SHP77 treated with DMSO at 0.1 percent for 48 hours (cell line): ENCODE data around the gene NR2E1.

ENCODE experiments used
- DNase-seq: peaks from one replicate; lab custom pipeline; 2025; lab: John Stamatoyannopoulos, UW

The NR2E1 gene

GRCh38 chr6:108165714-108166663 is at the start of gene NR2E1:
TSS of gene NR2E1 (plus strand) at chr6:108166022. CDS start at chr6:108166766, 744 bp downstream.
- DNase-seq, result no peak

- DNase-seq, result no peak
Measured at GRCh38 chr6:108116546-108117426, 49.0 kb upstream of the NR2E1 start.

DNA sequence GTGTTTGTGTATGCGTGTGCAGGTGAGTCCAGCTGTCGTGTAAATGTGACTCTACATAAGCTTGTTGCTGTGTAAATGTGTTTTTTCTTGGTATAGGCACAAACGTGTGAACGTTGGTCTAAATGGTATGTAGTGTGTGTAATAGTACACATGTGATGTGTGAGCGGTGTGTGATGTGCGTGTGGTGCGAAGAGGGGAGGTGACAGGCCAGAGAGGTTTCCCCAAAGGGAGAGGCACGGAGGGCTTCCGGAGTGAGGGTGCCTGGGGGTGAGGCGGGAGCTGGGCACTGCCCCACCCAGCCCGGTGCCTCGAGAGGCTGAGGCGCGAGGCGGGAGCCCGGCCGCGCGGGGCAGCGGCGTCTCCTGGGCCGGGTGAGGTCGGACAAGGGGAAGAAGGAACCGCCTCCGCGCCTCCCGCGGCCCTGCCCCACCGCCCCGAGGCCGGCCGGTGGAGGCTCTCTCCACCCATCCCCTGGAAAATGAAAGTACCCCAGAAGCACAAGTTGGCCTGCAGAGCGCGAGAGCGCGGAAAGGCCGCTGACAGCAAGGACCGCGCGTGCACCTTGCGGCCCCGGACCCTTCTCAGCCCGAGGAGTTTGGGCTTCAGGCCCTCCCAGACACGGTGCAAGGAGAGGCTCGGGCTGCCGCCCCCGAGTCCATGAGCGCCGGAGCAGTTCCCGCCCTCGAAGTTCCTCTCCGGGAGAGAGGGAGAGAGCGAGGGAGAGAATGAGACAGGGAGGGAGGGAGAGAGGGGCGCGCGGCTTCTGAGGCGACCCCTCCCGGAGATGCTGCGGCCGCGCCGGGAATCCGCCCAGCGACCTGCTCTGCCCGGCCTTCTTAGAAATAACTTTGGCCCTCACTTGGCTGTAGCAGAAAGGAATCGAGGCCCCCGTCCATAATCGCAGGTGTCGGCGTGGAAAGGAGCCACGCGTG is 48.1 kb upstream of the NR2E1 start:
- DNase-seq, result no peak

GRCh38 chr6:108118359-108118724 is 47.5 kb upstream of the NR2E1 start:
- no peak for DNase-seq

GRCh38 chr6:108118810-108119768 is 46.7 kb upstream of the NR2E1 start:
- no peak for DNase-seq

DNA sequence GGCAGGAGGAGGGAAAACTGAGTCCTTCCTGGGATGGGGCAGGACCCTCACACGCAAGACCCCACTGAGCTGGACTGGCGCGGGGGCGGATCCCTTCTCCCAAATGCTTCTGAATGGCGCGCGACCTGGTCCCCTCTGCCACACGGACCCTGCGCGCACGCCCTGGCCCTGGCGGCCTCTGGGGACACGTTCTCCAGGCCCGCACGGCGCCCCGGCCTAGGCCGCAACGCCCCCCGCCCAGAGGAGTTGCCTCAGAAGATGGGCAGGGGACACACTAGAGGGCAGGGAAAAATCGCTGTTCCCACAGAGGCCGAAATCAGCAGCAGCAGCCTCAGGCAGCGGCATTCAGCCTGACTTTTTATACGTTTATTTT is 46.1 kb upstream of the NR2E1 start:
- no peak for DNase-seq

DNA sequence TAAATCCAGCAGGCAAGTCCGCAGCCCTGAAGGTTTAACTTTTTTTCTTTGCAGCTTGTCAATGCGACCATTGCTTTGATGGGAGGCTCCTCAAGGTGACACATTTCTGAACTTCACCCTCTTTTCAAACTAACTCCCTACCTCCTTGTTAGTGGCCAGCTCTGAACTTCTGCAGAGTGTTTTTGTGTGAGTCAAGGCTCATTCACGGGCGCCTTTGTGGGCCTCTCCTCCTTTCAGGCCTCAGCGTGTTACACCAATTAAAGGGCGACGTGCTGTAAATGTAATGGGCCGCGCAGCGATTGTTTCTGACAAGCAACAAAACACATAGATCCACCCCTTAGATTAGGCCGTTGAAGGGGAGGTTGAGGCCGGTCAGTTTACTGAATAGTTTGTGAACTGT is 45.5 kb upstream of the NR2E1 start:
- DNase-seq, result no peak

- no peak for DNase-seq
Measured at GRCh38 chr6:108121612-108122011, 44.2 kb upstream of the NR2E1 start.

GRCh38 chr6:108123481-108123929 is 42.3 kb upstream of the NR2E1 start:
- DNase-seq, result no peak

DNA sequence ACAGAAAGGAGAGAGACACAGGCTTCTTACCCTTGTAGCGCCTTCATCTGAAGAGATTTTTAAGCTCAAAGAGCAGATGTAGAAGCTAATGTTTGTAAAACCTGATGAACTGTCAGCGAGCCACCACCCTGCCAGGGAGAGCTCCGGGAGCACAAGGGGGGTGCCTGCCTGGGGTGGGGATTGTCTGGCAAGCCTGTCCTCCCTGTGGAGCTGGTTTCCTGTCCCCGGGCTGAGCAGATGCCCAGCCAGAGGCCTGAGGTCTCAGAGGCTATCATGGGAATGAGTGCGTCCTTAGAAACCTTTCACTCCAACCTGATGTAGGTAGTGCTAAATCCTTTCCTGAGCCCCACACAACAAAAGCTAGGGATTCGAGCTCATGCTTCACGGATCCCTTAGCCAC is 41.9 kb upstream of the NR2E1 start:
- DNase-seq, result no peak

DNA sequence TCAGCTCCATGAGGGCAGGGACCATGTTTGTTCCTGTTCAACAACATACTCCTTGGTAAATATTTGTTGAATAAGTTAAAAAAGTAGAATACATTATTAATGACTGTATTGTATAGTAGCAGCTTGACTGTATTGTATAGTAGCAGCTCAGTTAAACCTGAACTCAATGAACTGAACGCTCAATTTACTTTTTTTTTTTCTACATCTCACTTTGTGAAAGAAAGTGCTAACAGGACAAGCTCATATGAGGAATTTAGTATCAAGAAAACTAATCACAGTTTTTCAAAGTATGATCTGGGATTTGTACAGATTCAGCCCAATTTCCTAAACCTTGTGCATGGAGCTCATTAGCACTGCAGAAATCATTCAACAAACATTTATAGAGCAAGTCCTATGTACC is 38.8 kb upstream of the NR2E1 start:
- DNase-seq, result no peak

GRCh38 chr6:108127826-108128225 is 38.0 kb upstream of the NR2E1 start:
- DNase-seq, result peak; percentile 11

DNA sequence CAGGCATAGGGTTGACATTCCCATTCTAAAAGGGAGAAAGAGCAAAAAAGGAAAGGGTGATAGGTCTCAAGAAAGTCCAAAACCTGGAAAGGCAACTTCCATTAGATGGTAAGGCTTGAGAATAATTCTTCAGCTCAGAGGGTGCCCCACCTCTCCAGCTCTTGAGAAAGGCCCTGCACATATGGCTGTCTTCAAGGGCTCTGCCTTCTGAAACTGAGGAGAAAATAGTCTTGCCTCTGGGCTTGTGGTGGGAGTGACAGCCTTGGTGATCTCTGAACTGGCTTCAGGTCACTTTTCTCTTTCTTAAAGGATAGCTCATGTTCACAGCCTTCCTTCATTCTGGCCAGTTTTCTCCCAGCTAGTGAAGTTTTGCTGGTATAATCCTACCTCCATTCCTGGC is 35.6 kb upstream of the NR2E1 start:
- DNase-seq, result no peak

- no peak for DNase-seq
Measured at GRCh38 chr6:108132863-108133262, 33.0 kb upstream of the NR2E1 start.

DNA sequence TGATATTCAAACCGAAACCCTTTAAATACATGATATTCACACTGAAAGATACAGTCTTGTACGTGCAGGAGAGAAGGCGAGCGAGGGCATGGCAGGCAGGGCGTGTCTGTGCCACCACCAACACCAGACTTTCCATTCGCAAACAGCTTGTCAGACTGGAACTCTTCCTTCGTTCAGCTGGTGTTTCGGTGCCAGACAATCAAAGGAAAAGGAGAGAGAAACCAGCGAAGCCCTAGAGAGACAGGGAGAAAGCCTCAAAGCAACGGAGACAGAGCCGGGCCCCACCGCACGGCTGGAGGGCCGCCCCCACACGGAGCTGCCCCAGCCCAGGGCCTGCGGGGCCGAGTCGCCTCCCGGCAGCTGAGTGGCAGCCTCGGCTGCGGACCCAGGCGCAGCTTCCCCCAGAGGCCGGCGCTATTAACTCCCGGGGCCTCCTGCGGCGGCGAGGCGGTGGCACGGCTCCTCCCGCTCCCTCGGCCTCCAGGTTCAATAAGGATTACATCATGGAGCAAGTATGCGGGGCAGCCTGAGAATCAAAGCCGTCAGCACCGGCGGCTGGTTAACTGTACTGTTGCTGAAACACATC is 32.1 kb upstream of the NR2E1 start:
- DNase-seq, result peak; percentile 28

- DNase-seq, result no peak
Measured at GRCh38 chr6:108134213-108134970, 31.4 kb upstream of the NR2E1 start.

GRCh38 chr6:108142240-108142639 is 23.6 kb upstream of the NR2E1 start:
- no peak for DNase-seq

- no peak for DNase-seq
Measured at GRCh38 chr6:108145639-108146038, 20.2 kb upstream of the NR2E1 start.

DNA sequence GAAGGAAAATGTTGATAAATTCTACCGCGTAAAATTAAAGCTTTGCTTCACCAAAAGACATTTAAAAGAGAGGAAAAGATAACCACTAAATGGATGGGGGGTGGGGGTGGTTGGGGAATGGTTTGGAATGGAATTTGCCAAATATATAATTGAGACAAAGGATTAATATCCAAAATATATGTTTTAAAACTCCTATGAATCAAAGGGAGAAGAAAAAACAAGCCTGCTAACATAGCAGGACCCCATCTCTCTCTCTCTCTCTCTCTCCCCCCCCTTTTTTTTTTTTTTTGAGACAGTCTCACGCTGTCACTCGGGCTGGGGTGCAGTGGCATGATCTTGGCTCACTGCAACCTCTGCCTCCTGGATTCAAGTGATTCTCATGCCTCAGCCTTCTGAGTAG is 13.4 kb upstream of the NR2E1 start:
- DNase-seq, result no peak
